GM19035 (cell line): ENCODE data around the gene TBCD.
"Not testable (repeated sequence)": the region's sequence is repeated elsewhere in the genome, so short reads cannot be mapped to it uniquely, and the experiment has no call there.

Experiments used
- ATAC-seq: cut with Tn5 transposase; IDR thresholded peaks from one replicate; pipeline ENCODE4 v1.9.1; 2021; ENCODE audit not compliant: unreplicated experiment

Gene TBCD

GRCh38 chr17:82985973-82986372 lies 234.1 kb downstream of the TBCD start:
- ATAC-seq: no peak

GRCh38 chr17:82989051-82989450 lies 237.2 kb downstream of the TBCD start:
- ATAC-seq: not testable (repeated sequence)

- no peak for ATAC-seq
These were observed 238.0 kb downstream of the TBCD start for GRCh38 chr17:82989881-82990280.

GRCh38 chr17:82993005-82993404 lies 241.1 kb downstream of the TBCD start:
- ATAC-seq: no peak
